A549 (cell line): Measurements from ENCODE around the gene SEPTIN3. TPM values are rescaled to one million over a fixed set of nuclear protein-coding genes. Genes with fewer than 3 reads are reported as not detected.

ENCODE experiments used
- ATAC-seq, 2 experiments: fragments of 200-7000 bp in 1 of 2; fragments of >200 bp in 1 of 2; cut with Nextera tagmentation in 1 of 2; cut with Tn5 transposase in 1 of 2; 3 replicates each; pipeline versions ENCODE4 v1.8.0 to v1.9.1; 2018 to 2020; ENCODE audit warnings: mild to moderate bottlenecking in 1 of 2, moderate library complexity in 1 of 2
- CTCF ChIA-PET: fragments of 300-600 bp; sonication (Branson Sonifier 250); formaldehyde crosslinking; extraction: SDS; loops from one replicate; lab custom pipeline; 2021; ENCODE audit warnings: antibody characterized with exemption, inconsistent platforms; lab: Yijun Ruan, JAX
- POLR2A ChIA-PET: fragments of 350-600 bp; formaldehyde crosslinking; extraction: SDS; loops from one replicate; lab custom pipeline; 2021; ENCODE audit warnings: antibody characterized with exemption, inconsistent platforms; lab: Yijun Ruan, JAX
- DNase-seq, 2 experiments: peaks; one replicate each; pipeline versions ENCODE4 v3.0.0 to v3.0.0-alpha.2; 2011 to 2016; ENCODE audit warnings: low read depth in 1 of 2, low spot score in 1 of 2
- FAIRE-seq: peaks from 2 replicates; lab custom pipeline; 2011; peaks lifted over from hg19 to GRCh38; lab: Jason Lieb, UNC
- H3K27ac ChIP-seq, 2 experiments: fragments of >200 bp; sonication (Bioruptor Twin); formaldehyde crosslinking; 3 replicates each; pipeline ENCODE4 v1.5.1; 2016 to 2017
- H3K4me1 ChIP-seq: fragments of >200 bp; sonication (Bioruptor Twin); formaldehyde crosslinking; 3 replicates; pipeline ENCODE4 v1.6.1; 2016
- H3K4me2 ChIP-seq: fragments of >200 bp; sonication (Bioruptor Twin); formaldehyde crosslinking; 3 replicates; pipeline ENCODE4 v1.6.1; 2016
- H3K4me3 ChIP-seq: fragments of >200 bp; sonication (Bioruptor Twin); formaldehyde crosslinking; 3 replicates; pipeline ENCODE4 v1.5.1; 2016
- H3K9me3 ChIP-seq: fragments of >200 bp; sonication (Bioruptor Twin); formaldehyde crosslinking; 3 replicates; pipeline ENCODE4 v1.6.1; 2016
- BCL3 ChIP-seq: fragments of >200 bp; sonication (Bioruptor Twin); formaldehyde crosslinking; IDR thresholded peaks from 3 replicates; pipeline ENCODE4 v1.6.1; 2016
- E2F6 ChIP-seq: IDR thresholded peaks from 2 replicates; pipeline ENCODE4 v1.6.1; 2012; ENCODE audit warnings: low read depth, borderline replicate concordance
- EHF ChIP-seq: fragments of 250-450 bp; sonication (Bioruptor Pico); IDR thresholded peaks from 2 replicates; pipeline ENCODE4 v1.5.0; 2020; ENCODE audit warnings: mild to moderate bottlenecking
- ELK1 ChIP-seq: fragments of 150-350 bp; IDR thresholded peaks from 2 replicates; pipeline ENCODE4 v1.6.1; 2014; ENCODE audit warnings: low read depth, mild to moderate bottlenecking, low read length
- ESRRA ChIP-seq: fragments of 150-350 bp; IDR thresholded peaks from 2 replicates; pipeline ENCODE4 v1.6.1; 2014; ENCODE audit warnings: mild to moderate bottlenecking, low read length, borderline replicate concordance
- FOXS1 ChIP-seq: fragments of 250-450 bp; sonication (Bioruptor Pico); IDR thresholded peaks from 2 replicates; pipeline ENCODE4 v1.5.0; 2020; ENCODE audit warnings: mild to moderate bottlenecking, moderate library complexity
- HDAC2 ChIP-seq: fragments of 200-600 bp; sonication (generic); IDR thresholded peaks from 2 replicates; pipeline ENCODE4 v1.6.1; 2016
- HOXA7 ChIP-seq: fragments of 250-450 bp; sonication (Bioruptor Pico); IDR thresholded peaks from 2 replicates; pipeline ENCODE4 v1.5.0; 2020; ENCODE audit warnings: mild to moderate bottlenecking, moderate library complexity
- JUNB ChIP-seq: fragments of >200 bp; sonication (Bioruptor Twin); formaldehyde crosslinking; IDR thresholded peaks from 2 replicates; pipeline ENCODE4 v1.6.1; 2016
- NFE2L2 ChIP-seq: fragments of 150-350 bp; conservative IDR thresholded peaks from 2 replicates; pipeline ENCODE4 v1.6.1; 2014; ENCODE audit warnings: low read length
- NPAS2 ChIP-seq: fragments of 250-450 bp; sonication (Bioruptor Pico); IDR thresholded peaks from 2 replicates; pipeline ENCODE4 v1.8.0; 2022; ENCODE audit warnings: mild to moderate bottlenecking, moderate library complexity, borderline replicate concordance
- NR3C1 ChIP-seq: fragments of >200 bp; sonication (Bioruptor Twin); formaldehyde crosslinking; IDR thresholded peaks from 3 replicates; pipeline ENCODE4 v1.6.1; 2017
- PHF8 ChIP-seq: fragments of 200-600 bp; sonication (generic); IDR thresholded peaks from 2 replicates; pipeline ENCODE4 v1.6.1; 2016; ENCODE audit warnings: low read depth, mild to moderate bottlenecking, antibody characterized with exemption, moderate library complexity, borderline replicate concordance
- POLR2A ChIP-seq: IDR thresholded peaks from 2 replicates; pipeline ENCODE4 v1.6.1; 2012; ENCODE audit warnings: mild to moderate bottlenecking, low read length
- RCOR1 ChIP-seq: fragments of 150-350 bp; IDR thresholded peaks from 2 replicates; pipeline ENCODE4 v1.6.1; 2014; ENCODE audit warnings: antibody characterized with exemption, low read length, low read depth
- REST ChIP-seq: fragments of 200-600 bp; sonication (generic); IDR thresholded peaks from 2 replicates; pipeline ENCODE4 v1.6.1; 2016; ENCODE audit warnings: antibody characterized with exemption, mild to moderate bottlenecking, moderate library complexity
- ZSCAN20 ChIP-seq: fragments of 250-450 bp; sonication (Bioruptor Pico); IDR thresholded peaks from 2 replicates; pipeline ENCODE4 v1.8.0; 2022; ENCODE audit warnings: mild to moderate bottlenecking, moderate library complexity
- WGBS: methylation state at CpG from one replicate; pipeline ENCODE4 v1.1.6; 2017; ENCODE audit errors: missing lambda C conversion rate; 5-methylcytosine and 5-hydroxymethylcytosine counted together
- polyA plus RNA-seq, 4 experiments: library from polyadenylated mRNA; depleted of rRNA in 3 of 4; stranded (reverse); fragments of >200 nt; fragmentation: RNase III in 1 of 4; extraction: RNeasy Plus Mini Kit Qiagen cat#74134 plus additional on column Dnase treatment in 1 of 4; gene quantifications; 2 replicates in 3 of 4; 3 replicates in 1 of 4; pipeline ENCODE4 v1.2.3, GENCODE V29; 2011 to 2017
- TF ChIP-seq, protein P1 (sequence below): fragments of 250-450 bp; sonication (Bioruptor Pico); IDR thresholded peaks from 2 replicates; pipeline ENCODE4 v1.5.0; 2020; ENCODE audit warnings: low read depth, mild to moderate bottlenecking, moderate library complexity

Gene SEPTIN3
- polyA plus RNA-seq, 2 of the 4 experiments (the other 2 are of a cell fraction), result 1.1 to 1.3 TPM

GRCh38 chr22:41968601-41969000 is 642 bp upstream of the SEPTIN3 start (continued):
- TF ChIP-seq EHF (CRISPR knock-in tag) (no peak), PHF8 (no peak), NR3C1 (no peak), BCL3 (no peak)
- TF ChIP-seq, protein P1, sequence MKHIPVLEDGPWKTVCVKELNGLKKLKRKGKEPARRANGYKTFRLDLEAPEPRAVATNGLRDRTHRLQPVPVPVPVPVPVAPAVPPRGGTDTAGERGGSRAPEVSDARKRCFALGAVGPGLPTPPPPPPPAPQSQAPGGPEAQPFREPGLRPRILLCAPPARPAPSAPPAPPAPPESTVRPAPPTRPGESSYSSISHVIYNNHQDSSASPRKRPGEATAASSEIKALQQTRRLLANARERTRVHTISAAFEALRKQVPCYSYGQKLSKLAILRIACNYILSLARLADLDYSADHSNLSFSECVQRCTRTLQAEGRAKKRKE (CRISPR knock-in tag), result no peak

DNA sequence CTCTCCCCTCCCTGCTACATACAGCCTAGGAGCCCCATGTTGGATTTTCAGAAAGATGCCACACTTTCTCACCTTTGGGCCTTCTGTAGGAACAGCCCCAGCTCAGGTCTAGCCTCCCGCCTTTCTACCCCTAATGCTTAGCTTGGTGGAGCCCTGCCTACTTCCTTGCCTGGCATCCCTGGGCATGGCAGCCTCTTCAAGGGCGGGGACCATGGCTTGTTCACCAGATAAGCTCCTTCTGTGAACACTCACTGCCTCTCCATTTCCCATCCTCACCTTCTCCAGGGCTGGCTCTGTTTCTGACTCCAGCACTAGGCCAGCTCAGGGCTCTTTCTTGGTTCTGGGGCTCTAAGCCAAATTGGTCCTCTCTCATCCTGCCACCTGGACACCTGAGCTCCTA is 1.4 kb downstream of the SEPTIN3 start:
- no peak for FAIRE-seq
- CTCF ChIA-PET, result interaction anchor here (0.6 to 1.3 kb wide), 5 partner anchors 12 to 473 kb away, joined by 3 to 5 read pairs (median 3); no protein-coding TSS in a partner anchor
- ATAC-seq, result no peak
- no peaks in the 10 kb centered on the region for H3K9me3 ChIP-seq
- TF ChIP-seq ELK1 (no peak), POLR2A (no peak), JUNB (no peak), ESRRA (no peak), NFE2L2 (no peak), HOXA7 (CRISPR knock-in tag) (no peak), ZSCAN20 (CRISPR knock-in tag) (no peak), E2F6 (no peak), REST (no peak), FOXS1 (no peak), HDAC2 (no peak), NPAS2 (CRISPR knock-in tag) (no peak), PHF8 (no peak), BCL3 (no peak), RCOR1 (no peak)
- TF ChIP-seq, protein P1 (CRISPR knock-in tag), result no peak
- POLR2A ChIA-PET, result no interaction called here
- 58% methylated on average over 2 of the region's 2 CpGs for WGBS
- no peak overlapping the region for H3K4me2 ChIP-seq
- DNase-seq, result no peak
- no peaks in the 10 kb centered on the region for H3K4me1 ChIP-seq
- no peak overlapping the region for H3K27ac ChIP-seq
- H3K4me3 ChIP-seq, result no peak overlapping the region
